ENCODE data around the gene ASGR1. TPM values are rescaled to one million over a fixed set of nuclear protein-coding genes. Genes with fewer than 3 reads are reported as not detected.
A peak's percentile ranks its signal among the peaks of the same experiment; 100 is the strongest.
"Not testable (repeated sequence)": the region's sequence is repeated elsewhere in the genome, so short reads cannot be mapped to it uniquely, and the experiment has no call there.

The ASGR1 gene
- total and polyA plus RNA-seq, 8 donors, result 0.87 to 6.0 (median 1.9) TPM; not detected in 3

GRCh38 chr17:7130621-7131422 lies 48.3 kb downstream of the ASGR1 start:
- Histone ChIP-seq H3K4me3 (no peak overlapping the region), H3K36me3 (no peaks in the 10 kb centered on the region), H3K4me1 (peaks cover 0 to 18% (median 7%) of the 10 kb centered on the region in 4 donors), H3K27me3 (peaks cover 0 to 63% (median 0%) of the 10 kb centered on the region in 3 donors), H3K9me3 (no peaks in the 10 kb centered on the region), H3K27ac (peak overlapping the region in 2 of 5 donors; percentile 8 to 32)
- intact Hi-C loops (cut with DNase I; ENCODE audit: low total_unique reads), result no loop called here
- TF ChIP-seq POLR2AphosphoS5 (IDR thresholded peaks at IDR 0.05) (no peak), POLR2A (IDR thresholded peaks at IDR 0.05) (no peak), EP300 (IDR thresholded peaks at IDR 0.05) (no peak), CTCF (IDR thresholded peaks at IDR 0.05) (no peak)
- peak in 1 of 2 donors; percentile 53 for DNase-seq
- WGBS, 5 donors, result 45 to 60% (median 54%) methylated on average over 10 to 11 of the region's 11 CpGs

- Histone ChIP-seq H3K9me3 (no peaks in the 10 kb centered on the region), H3K4me3 (no peak overlapping the region), H3K27me3 (peaks cover 0 to 62% (median 0%) of the 10 kb centered on the region in 3 donors), H3K36me3 (no peaks in the 10 kb centered on the region), H3K4me1 (peaks cover 0 to 13% (median 4%) of the 10 kb centered on the region in 4 donors), H3K27ac (no peak overlapping the region)
- DNase-seq, result no peak
- intact Hi-C loops (cut with DNase I; ENCODE audit: low total_unique reads), result no loop called here
- 79 to 90% (median 83%) methylated on average over 8 of the region's 8 CpGs for WGBS, 5 donors
- TF ChIP-seq CTCF (IDR thresholded peaks at IDR 0.05), result no peak
- TF ChIP-seq POLR2AphosphoS5 (IDR thresholded peaks at IDR 0.05), result no peak
- no peak for TF ChIP-seq EP300 (IDR thresholded peaks at IDR 0.05)
- TF ChIP-seq POLR2A (IDR thresholded peaks at IDR 0.05), result no peak
Observed at GRCh38 chr17:7129311-7129710, 49.9 kb downstream of the ASGR1 start.

GRCh38 chr17:7128160-7128559 lies 51.0 kb downstream of the ASGR1 start:
- Histone ChIP-seq H3K4me3 (no peak overlapping the region), H3K36me3 (no peaks in the 10 kb centered on the region), H3K27me3 (peaks cover 0 to 62% (median 1%) of the 10 kb centered on the region in 3 donors), H3K27ac (no peak overlapping the region), H3K4me1 (peaks cover 0 to 8% (median 3%) of the 10 kb centered on the region in 4 donors), H3K9me3 (no peaks in the 10 kb centered on the region)
- no peak for DNase-seq
- WGBS, 5 donors, result 63 to 78% (median 72%) methylated on average over 5 of the region's 5 CpGs
- intact Hi-C loops (cut with DNase I; ENCODE audit: low total_unique reads), result no loop called here
- TF ChIP-seq POLR2AphosphoS5 (IDR thresholded peaks at IDR 0.05) (no peak), POLR2A (IDR thresholded peaks at IDR 0.05) (no peak), EP300 (IDR thresholded peaks at IDR 0.05) (no peak), CTCF (IDR thresholded peaks at IDR 0.05) (no peak)

- DNase-seq; intact Hi-C loops (cut with DNase I; ENCODE audit: low total_unique reads); H3K27ac ChIP-seq; H3K9me3 ChIP-seq; H3K36me3 ChIP-seq; H3K4me3 ChIP-seq; H3K4me1 ChIP-seq: not testable (repeated sequence)
- H3K27me3 ChIP-seq, result peaks cover 0 to 62% (median 5%) of the 10 kb centered on the region in 3 donors
- 88 to 98% (median 93%) methylated on average over 4 to 5 of the region's 5 CpGs for WGBS, 5 donors
Observed at GRCh38 chr17:7127501-7127900, 51.7 kb downstream of the ASGR1 start.

GRCh38 chr17:7126386-7126785 lies 52.8 kb downstream of the ASGR1 start:
- H3K4me1 ChIP-seq; H3K4me3 ChIP-seq; intact Hi-C loops (cut with DNase I; ENCODE audit: low total_unique reads); H3K9me3 ChIP-seq; H3K36me3 ChIP-seq; H3K27ac ChIP-seq; DNase-seq: not testable (repeated sequence)
- H3K27me3 ChIP-seq, result peaks cover 0 to 63% (median 5%) of the 10 kb centered on the region in 3 donors
- 77 to 87% (median 86%) methylated on average over 12 of the region's 12 CpGs for WGBS, 5 donors

Measured in stomach (tissue), 9 donors.